HL-60 (cell line): ENCODE measurements around the gene HLTF.

Experiments
- CTCF ChIP-seq: IDR thresholded peaks from one replicate; pipeline ENCODE4 v1.5.1; 2011; ENCODE audit warnings: low read length, control low read depth, inconsistent platforms; ENCODE audit not compliant: insufficient read depth
- GABPA ChIP-seq: IDR thresholded peaks from 2 replicates; pipeline ENCODE4 v1.6.1; 2012; ENCODE audit warnings: low read depth
- POLR2AphosphoS5 ChIP-seq: IDR thresholded peaks from 2 replicates; pipeline ENCODE4 v1.6.1; 2012; ENCODE audit warnings: low read depth
- REST ChIP-seq: IDR thresholded peaks from 2 replicates; pipeline ENCODE4 v1.6.1; 2012; ENCODE audit warnings: low read depth; ENCODE audit not compliant: insufficient replicate concordance

- TF ChIP-seq CTCF (no peak), POLR2AphosphoS5 (no peak), REST (no peak), GABPA (no peak)
Observed at GRCh38 chr3:149090461-149090860, 4.1 kb upstream of the HLTF start.
